Endothelial cell of umbilical vein (primary cell): ENCODE results near the gene MGST2. TPM values are rescaled to one million over a fixed set of nuclear protein-coding genes. Genes with fewer than 3 reads are reported as not detected.

Source experiments
- BruUV-seq: library from RNA; stranded (reverse); fragments of 400-500 nt; replicated peaks from 2 replicates; lab custom pipeline; 2021; lab: Mats Ljungman, UMichigan
- CTCF ChIA-PET: fragments of 300-600, 350-600 bp; sonication (Branson Sonifier 250); formaldehyde crosslinking; loops from one replicate; lab custom pipeline; 2021; ENCODE audit warnings: antibody characterized with exemption, inconsistent platforms; lab: Charles Lee
- POLR2A ChIA-PET: fragments of 300-600, 350-600 bp; sonication (Branson Sonifier 250); formaldehyde crosslinking; loops from one replicate; lab custom pipeline; 2021; ENCODE audit warnings: antibody characterized with exemption, inconsistent platforms; lab: Charles Lee
- DNase-seq: peaks from one replicate; pipeline ENCODE4 v3.0.0-alpha.2; 2011; ENCODE audit warnings: low read depth, low spot score
- FAIRE-seq: peaks from 2 replicates; lab custom pipeline; 2011; peaks lifted over from hg19 to GRCh38; lab: Jason Lieb, UNC
- H2AFZ ChIP-seq: 2 replicates; pipeline ENCODE4 v1.6.0; 2012; ENCODE audit warnings: low read depth, low read length, control low read depth, inconsistent platforms
- H3K27ac ChIP-seq: 2 replicates; pipeline ENCODE4 v1.5.1; 2011; ENCODE audit warnings: low read depth, mild to moderate bottlenecking, control low read depth, low read length, moderate library complexity; ENCODE audit not compliant: insufficient read depth
- H3K27me3 ChIP-seq, 2 experiments: 2 replicates each; pipeline versions ENCODE4 v1.6.0 to v1.6.1; 2011; ENCODE audit warnings: low read length in 2 of 2, mixed read lengths in 1 of 2; ENCODE audit not compliant: control insufficient read depth in 2 of 2, insufficient read depth in 2 of 2
- H3K36me3 ChIP-seq, 2 experiments: 2 replicates in 1 of 2; 3 replicates in 1 of 2; pipeline ENCODE4 v1.5.1; 2011; ENCODE audit warnings: low read length in 2 of 2, mild to moderate bottlenecking in 1 of 2, moderate library complexity in 1 of 2; ENCODE audit not compliant: control insufficient read depth in 2 of 2, insufficient read depth in 2 of 2; ENCODE audit errors: extremely low read depth in 1 of 2
- H3K4me1 ChIP-seq: 3 replicates; pipeline ENCODE4 v1.5.1; 2011; ENCODE audit warnings: mild to moderate bottlenecking, low read length; ENCODE audit not compliant: control insufficient read depth, insufficient read depth; ENCODE audit errors: extremely low read depth
- H3K4me2 ChIP-seq: 2 replicates; pipeline ENCODE4 v1.6.1; 2011; ENCODE audit warnings: low read length, control low read depth, mixed read lengths; ENCODE audit not compliant: insufficient read depth
- H3K4me3 ChIP-seq, 3 experiments: fragments of 200-600 bp in 1 of 3; sonication (generic), shearing (Covaris generic) in 1 of 3; replicated peaks in 1 of 3; 2 replicates each; pipeline ENCODE4 v1.5.1; 2011 to 2016; ENCODE audit warnings: control low read depth in 3 of 3, low read length in 3 of 3, mild to moderate bottlenecking in 2 of 3, inconsistent platforms in 1 of 3, low read depth in 1 of 3, moderate library complexity in 1 of 3; ENCODE audit not compliant: insufficient read depth in 1 of 3
- H3K79me2 ChIP-seq: 2 replicates; pipeline ENCODE4 v1.6.0; 2012; ENCODE audit warnings: low read length, inconsistent platforms; ENCODE audit not compliant: control insufficient read depth, insufficient read depth
- H3K9ac ChIP-seq: replicated peaks from 2 replicates; pipeline ENCODE3; 2011; ENCODE audit warnings: low read length, control low read depth; ENCODE audit not compliant: insufficient read depth; ENCODE audit errors: extremely low read depth
- H3K9me1 ChIP-seq: replicated peaks from 3 replicates; pipeline ENCODE4 v1.6.0; 2011; ENCODE audit warnings: mild to moderate bottlenecking, low read length; ENCODE audit not compliant: control insufficient read depth, insufficient read depth; ENCODE audit errors: extremely low read depth
- H3K9me3 ChIP-seq: replicated peaks from 2 replicates; pipeline ENCODE4 v1.5.1; 2012; ENCODE audit warnings: low read length, inconsistent platforms; ENCODE audit not compliant: control insufficient read depth, insufficient read depth
- H4K20me1 ChIP-seq: replicated peaks from 2 replicates; pipeline ENCODE3; 2011; ENCODE audit warnings: mild to moderate bottlenecking, low read length; ENCODE audit not compliant: control insufficient read depth, insufficient read depth; ENCODE audit errors: extremely low read depth
- CTCF ChIP-seq, 2 donors: IDR thresholded peaks; 1 replicate in 1 of 2; 2 replicates in 1 of 2; pipeline ENCODE4 v1.5.1; 2011; ENCODE audit warnings: low read length in 2 of 2, mild to moderate bottlenecking in 2 of 2, moderate library complexity in 2 of 2, control low read depth in 1 of 2, inconsistent platforms in 1 of 2, low read depth in 1 of 2; ENCODE audit not compliant: insufficient read depth in 1 of 2; ENCODE audit errors: extremely low read depth in 1 of 2
- EZH2 ChIP-seq: IDR thresholded peaks from 2 replicates; pipeline ENCODE4 v1.6.1; 2012; ENCODE audit warnings: borderline replicate concordance, low read depth, mild to moderate bottlenecking, moderate library complexity, low read length, inconsistent platforms; ENCODE audit not compliant: severe bottlenecking
- FOS ChIP-seq: IDR thresholded peaks from 2 replicates; pipeline ENCODE4 v1.6.1; 2011; ENCODE audit warnings: mild to moderate bottlenecking, low read length, moderate library complexity, borderline replicate concordance; ENCODE audit not compliant: insufficient read depth
- GATA2 ChIP-seq: IDR thresholded peaks from 2 replicates; pipeline ENCODE4 v1.7.0; 2011; ENCODE audit warnings: low read depth, mild to moderate bottlenecking, moderate library complexity, mixed read lengths, low read length; ENCODE audit not compliant: insufficient read length, insufficient read depth
- JUN ChIP-seq: IDR thresholded peaks from 2 replicates; pipeline ENCODE4 v1.6.1; 2011; ENCODE audit warnings: borderline replicate concordance, low read depth; ENCODE audit not compliant: insufficient read length, insufficient read depth
- MAX ChIP-seq: IDR thresholded peaks from 2 replicates; pipeline ENCODE4 v1.6.1; 2011; ENCODE audit not compliant: insufficient read depth, insufficient read length
- MYC ChIP-seq: IDR thresholded peaks from one replicate; pipeline ENCODE4 v1.6.1; 2011; ENCODE audit warnings: mild to moderate bottlenecking, low read depth, low read length
- POLR2A ChIP-seq: IDR thresholded peaks from 2 replicates; pipeline ENCODE4 v1.6.1; 2012; ENCODE audit warnings: low read depth, mild to moderate bottlenecking, control low read depth, low read length
- POLR2AphosphoS5 ChIP-seq: IDR thresholded peaks from 2 replicates; pipeline ENCODE4 v1.6.1; 2012; ENCODE audit warnings: low read depth, mild to moderate bottlenecking, control low read depth, low read length, moderate library complexity; ENCODE audit not compliant: insufficient read depth
- dilution Hi-C: fragments of 300-500 bp; cut with MboI; formaldehyde crosslinking; loops from one replicate; pipeline ENCODE4 v1.15.0; 2019; ENCODE audit warnings: low sequenced_read_pairs; ENCODE audit not compliant: extremely low pct_ligation_motif_present
- intact Hi-C: fragments of 100-400 bp; cut with micrococcal nuclease; formaldehyde crosslinking; loops from one replicate; pipeline ENCODE4 v1.10.0; 2022
- polyA plus RNA-seq, 4 experiments: library from polyadenylated mRNA; depleted of rRNA in 3 of 4; stranded (reverse) in 3 of 4; unstranded in 1 of 4; fragments of >200 nt; gene quantifications; 2 replicates each; pipeline versions ENCODE4 v1.2.1 to v1.2.3, GENCODE V29; 2011 to 2012; ENCODE audit warnings: missing spikeins in 1 of 4
- total RNA-seq: library from RNA; stranded (reverse); gene quantifications from 2 replicates; pipeline ENCODE4 v1.2.3, GENCODE V29; 2021

Gene MGST2
- total and polyA plus RNA-seq, 2 donors (not counting 3 experiments of a cell fraction or from before 2014, with no cell fraction given), result 64.3 to 78.9 TPM

GRCh38 chr4:139715746-139716391 lies 50.2 kb downstream of the MGST2 start:
- H3K9ac ChIP-seq, result no peak overlapping the region
- no TSS peak for BruUV-seq
- H3K79me2 ChIP-seq, result no peaks in the 10 kb centered on the region
- peaks cover 5% of the 10 kb centered on the region for H3K4me1 ChIP-seq
- no peaks in the 10 kb centered on the region for H3K9me1 ChIP-seq
- ChIA-PET CTCF (interaction anchor here (0.8 to 1.5 kb wide), 2 partner anchors 59 to 112 kb away, joined by 3 to 4 read pairs; no protein-coding TSS in a partner anchor), POLR2A (no interaction called here)
- intact Hi-C loops (no loop called here), dilution Hi-C loops (no loop called here)
- H3K27me3 ChIP-seq, result no peaks in the 10 kb centered on the region
- TF ChIP-seq POLR2A (no peak), GATA2 (no peak), CTCF (IDR thresholded peaks at IDR 0.05; ENCODE audit: extremely low read depth in 1 of 2, insufficient read depth in 1 of 2, low read depth in 1 of 2, low read length in 2 of 2) (no peak), JUN (no peak), EZH2 (no peak)
- no peaks in the 10 kb centered on the region for H3K9me3 ChIP-seq
- FAIRE-seq, result no peak
- H2AFZ ChIP-seq, result no peak overlapping the region
- no peaks in the 10 kb centered on the region for H4K20me1 ChIP-seq
- peaks cover 0 to 18% of the 10 kb centered on the region in 2 experiments for H3K36me3 ChIP-seq
- H3K27ac ChIP-seq, result no peak overlapping the region
- H3K4me2 ChIP-seq, result no peak overlapping the region
- no peak for DNase-seq
- H3K4me3 ChIP-seq, result no peak overlapping the region

- Histone ChIP-seq H3K4me1 (no peaks in the 10 kb centered on the region), H3K79me2 (no peaks in the 10 kb centered on the region), H3K9ac (no peak overlapping the region), H2AFZ (no peak overlapping the region), H3K9me1 (no peaks in the 10 kb centered on the region), H3K27me3 (no peaks in the 10 kb centered on the region), H3K9me3 (no peaks in the 10 kb centered on the region), H4K20me1 (no peaks in the 10 kb centered on the region), H3K4me3 (no peak overlapping the region), H3K27ac (no peak overlapping the region), H3K36me3 (peaks cover 0 to 18% of the 10 kb centered on the region in 2 experiments), H3K4me2 (no peak overlapping the region)
- TF ChIP-seq CTCF (IDR thresholded peaks at IDR 0.05; ENCODE audit: extremely low read depth in 1 of 2, insufficient read depth in 1 of 2, low read depth in 1 of 2, low read length in 2 of 2), result no peak
- TF ChIP-seq GATA2, result no peak
- no peak for TF ChIP-seq FOS
- TF ChIP-seq MAX, result no peak
- no peak for TF ChIP-seq JUN
- TF ChIP-seq EZH2, result no peak
- TF ChIP-seq MYC, result no peak
- no peak for TF ChIP-seq POLR2A
- no peak for TF ChIP-seq POLR2AphosphoS5
- no TSS peak for BruUV-seq
- intact Hi-C loops (no loop called here), dilution Hi-C loops (no loop called here)
- DNase-seq (no peak), FAIRE-seq (no peak)
- ChIA-PET POLR2A (no interaction called here), CTCF (no interaction called here)
These were observed 52.7 kb downstream of the MGST2 start for GRCh38 chr4:139718358-139718757.
